Measurements from ENCODE around the gene METRN.

METRN gene

DNA sequence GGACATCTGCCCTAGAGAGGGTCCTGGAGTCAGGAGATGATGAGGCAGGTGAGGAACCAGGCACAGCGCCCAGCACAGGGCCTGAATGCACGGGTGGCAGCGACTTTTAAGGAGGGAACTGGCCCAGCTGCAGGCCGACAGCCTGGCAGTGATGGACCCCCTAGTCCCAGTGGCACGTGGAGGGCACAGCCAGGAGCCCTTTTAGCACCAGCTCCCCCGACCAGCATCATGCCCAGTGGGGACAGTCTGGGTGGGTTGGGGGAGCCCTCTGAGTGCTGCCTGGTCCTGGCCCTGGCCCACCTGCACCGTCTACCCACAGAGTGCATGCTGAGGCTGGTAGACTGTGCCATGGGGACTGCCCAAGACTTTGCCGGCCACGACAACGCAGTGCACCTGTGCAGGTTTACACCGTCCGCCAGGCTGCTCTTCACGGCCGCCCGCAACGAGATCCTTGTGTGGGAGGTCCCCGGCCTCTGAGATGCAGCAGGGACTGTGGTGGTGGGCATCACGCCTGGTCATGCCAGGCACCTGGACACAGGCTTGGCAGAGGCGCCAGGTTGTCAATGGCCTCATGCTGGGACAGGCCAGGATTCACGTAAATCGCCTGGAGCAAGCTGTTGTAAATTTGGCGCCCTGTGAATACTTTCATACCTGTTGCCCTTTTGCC is 47.7 kb upstream of the METRN start (continued):
- TF ChIP-seq, protein P1, sequence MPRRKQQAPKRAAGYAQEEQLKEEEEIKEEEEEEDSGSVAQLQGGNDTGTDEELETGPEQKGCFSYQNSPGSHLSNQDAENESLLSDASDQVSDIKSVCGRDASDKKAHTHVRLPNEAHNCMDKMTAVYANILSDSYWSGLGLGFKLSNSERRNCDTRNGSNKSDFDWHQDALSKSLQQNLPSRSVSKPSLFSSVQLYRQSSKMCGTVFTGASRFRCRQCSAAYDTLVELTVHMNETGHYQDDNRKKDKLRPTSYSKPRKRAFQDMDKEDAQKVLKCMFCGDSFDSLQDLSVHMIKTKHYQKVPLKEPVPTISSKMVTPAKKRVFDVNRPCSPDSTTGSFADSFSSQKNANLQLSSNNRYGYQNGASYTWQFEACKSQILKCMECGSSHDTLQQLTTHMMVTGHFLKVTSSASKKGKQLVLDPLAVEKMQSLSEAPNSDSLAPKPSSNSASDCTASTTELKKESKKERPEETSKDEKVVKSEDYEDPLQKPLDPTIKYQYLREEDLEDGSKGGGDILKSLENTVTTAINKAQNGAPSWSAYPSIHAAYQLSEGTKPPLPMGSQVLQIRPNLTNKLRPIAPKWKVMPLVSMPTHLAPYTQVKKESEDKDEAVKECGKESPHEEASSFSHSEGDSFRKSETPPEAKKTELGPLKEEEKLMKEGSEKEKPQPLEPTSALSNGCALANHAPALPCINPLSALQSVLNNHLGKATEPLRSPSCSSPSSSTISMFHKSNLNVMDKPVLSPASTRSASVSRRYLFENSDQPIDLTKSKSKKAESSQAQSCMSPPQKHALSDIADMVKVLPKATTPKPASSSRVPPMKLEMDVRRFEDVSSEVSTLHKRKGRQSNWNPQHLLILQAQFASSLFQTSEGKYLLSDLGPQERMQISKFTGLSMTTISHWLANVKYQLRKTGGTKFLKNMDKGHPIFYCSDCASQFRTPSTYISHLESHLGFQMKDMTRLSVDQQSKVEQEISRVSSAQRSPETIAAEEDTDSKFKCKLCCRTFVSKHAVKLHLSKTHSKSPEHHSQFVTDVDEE (CRISPR knock-in tag; IDR thresholded peaks at IDR 0.05), result no peak

DNA sequence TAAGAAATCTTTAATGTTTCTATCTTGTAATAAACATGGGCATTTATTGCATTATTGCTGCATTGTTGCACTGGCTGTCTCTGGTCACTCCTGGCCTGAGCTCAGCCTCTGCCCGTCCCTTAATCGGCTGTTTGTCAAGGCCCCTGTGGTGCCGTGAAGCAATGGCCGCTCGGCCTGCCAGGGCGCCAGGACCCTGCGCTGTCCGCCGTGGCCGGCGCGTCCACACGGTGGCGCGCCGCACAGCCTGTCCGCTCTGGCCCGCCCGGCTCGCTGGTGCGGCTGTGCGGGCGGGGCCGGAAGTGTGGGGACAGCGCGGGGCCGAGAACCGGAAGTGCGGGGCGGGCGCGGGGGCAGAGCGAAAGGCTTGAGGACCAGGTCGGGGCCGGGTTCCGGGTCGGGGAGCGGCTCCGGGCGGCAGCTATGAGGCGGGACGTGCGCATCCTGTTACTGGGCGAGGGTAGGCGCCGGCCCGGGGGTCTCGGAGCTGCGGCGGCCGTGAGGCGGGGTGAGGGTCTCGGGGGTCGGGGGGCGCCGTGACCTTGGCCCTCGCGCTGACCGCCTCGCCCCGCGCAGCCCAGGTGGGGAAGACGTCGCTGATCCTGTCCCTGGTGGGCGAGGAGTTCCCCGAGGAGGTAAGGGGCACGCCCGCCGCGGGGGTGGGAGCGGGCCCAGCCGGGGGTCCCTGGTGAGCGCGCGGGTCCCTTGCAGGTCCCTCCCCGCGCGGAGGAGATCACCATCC is 47.0 kb upstream of the METRN start, which contains the start of gene RHOT2:
Gene RHOT2 (plus strand): TSS at position 353 of the 739 bp plus-strand sequence. CDS start 68 bp downstream, at position 421.
- 0 out of 2 replicates have a peak, but pooled peaks have one; percentile 12 for TF ChIP-seq ZC3H10 (CRISPR knock-in tag; IDR thresholded peaks at IDR 0.05)
- TF ChIP-seq, protein P1 (CRISPR knock-in tag; IDR thresholded peaks at IDR 0.05), result no peak
- ATAC-seq, result peak; percentile 96

GRCh38 chr16:668519-669171 is 46.3 kb upstream of the METRN start:
- peak; percentile 7 for ATAC-seq
- TF ChIP-seq GLIS3 (CRISPR knock-in tag; IDR thresholded peaks at IDR 0.05), result no peak
- no peak for TF ChIP-seq ZFP30 (CRISPR knock-in tag; IDR thresholded peaks at IDR 0.05)
- TF ChIP-seq, protein P2, sequence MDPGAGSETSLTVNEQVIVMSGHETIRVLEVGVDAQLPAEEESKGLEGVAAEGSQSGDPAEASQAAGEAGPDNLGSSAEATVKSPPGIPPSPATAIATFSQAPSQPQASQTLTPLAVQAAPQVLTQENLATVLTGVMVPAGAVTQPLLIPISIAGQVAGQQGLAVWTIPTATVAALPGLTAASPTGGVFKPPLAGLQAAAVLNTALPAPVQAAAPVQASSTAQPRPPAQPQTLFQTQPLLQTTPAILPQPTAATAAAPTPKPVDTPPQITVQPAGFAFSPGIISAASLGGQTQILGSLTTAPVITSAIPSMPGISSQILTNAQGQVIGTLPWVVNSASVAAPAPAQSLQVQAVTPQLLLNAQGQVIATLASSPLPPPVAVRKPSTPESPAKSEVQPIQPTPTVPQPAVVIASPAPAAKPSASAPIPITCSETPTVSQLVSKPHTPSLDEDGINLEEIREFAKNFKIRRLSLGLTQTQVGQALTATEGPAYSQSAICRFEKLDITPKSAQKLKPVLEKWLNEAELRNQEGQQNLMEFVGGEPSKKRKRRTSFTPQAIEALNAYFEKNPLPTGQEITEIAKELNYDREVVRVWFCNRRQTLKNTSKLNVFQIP (CRISPR knock-in tag; IDR thresholded peaks at IDR 0.05; ENCODE audit: borderline replicate concordance, low read depth), result no peak
- TF ChIP-seq ESRRG (CRISPR knock-in tag; IDR thresholded peaks at IDR 0.05), result no peak
- no peak for TF ChIP-seq ZNF8 (CRISPR knock-in tag; IDR thresholded peaks at IDR 0.05)
- no peak for TF ChIP-seq PATZ1 (CRISPR knock-in tag; IDR thresholded peaks at IDR 0.05; ENCODE audit: borderline replicate concordance)
- no peak for TF ChIP-seq OSR1 (CRISPR knock-in tag; IDR thresholded peaks at IDR 0.05)
- no peak for TF ChIP-seq ISL1 (CRISPR knock-in tag; IDR thresholded peaks at IDR 0.05)
- no peak for TF ChIP-seq RARB (CRISPR knock-in tag; IDR thresholded peaks at IDR 0.05)
- TF ChIP-seq PPARA (CRISPR knock-in tag; IDR thresholded peaks at IDR 0.05; ENCODE audit: borderline replicate concordance), result no peak
- TF ChIP-seq ZNF70 (CRISPR knock-in tag; IDR thresholded peaks at IDR 0.05), result no peak
- no peak for TF ChIP-seq ZC3H10 (CRISPR knock-in tag; IDR thresholded peaks at IDR 0.05)
- TF ChIP-seq, protein P3, sequence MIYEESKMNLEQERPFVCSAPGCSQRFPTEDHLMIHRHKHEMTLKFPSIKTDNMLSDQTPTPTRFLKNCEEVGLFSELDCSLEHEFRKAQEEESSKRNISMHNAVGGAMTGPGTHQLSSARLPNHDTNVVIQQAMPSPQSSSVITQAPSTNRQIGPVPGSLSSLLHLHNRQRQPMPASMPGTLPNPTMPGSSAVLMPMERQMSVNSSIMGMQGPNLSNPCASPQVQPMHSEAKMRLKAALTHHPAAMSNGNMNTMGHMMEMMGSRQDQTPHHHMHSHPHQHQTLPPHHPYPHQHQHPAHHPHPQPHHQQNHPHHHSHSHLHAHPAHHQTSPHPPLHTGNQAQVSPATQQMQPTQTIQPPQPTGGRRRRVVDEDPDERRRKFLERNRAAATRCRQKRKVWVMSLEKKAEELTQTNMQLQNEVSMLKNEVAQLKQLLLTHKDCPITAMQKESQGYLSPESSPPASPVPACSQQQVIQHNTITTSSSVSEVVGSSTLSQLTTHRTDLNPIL (CRISPR knock-in tag; IDR thresholded peaks at IDR 0.05; ENCODE audit: low read depth), result no peak
- no peak for TF ChIP-seq BACH2 (CRISPR knock-in tag; IDR thresholded peaks at IDR 0.05; ENCODE audit: borderline replicate concordance)
- TF ChIP-seq TCF4 (CRISPR knock-in tag; IDR thresholded peaks at IDR 0.05; ENCODE audit: borderline replicate concordance), result no peak
- TF ChIP-seq ZNF565 (CRISPR knock-in tag; conservative IDR thresholded peaks at IDR 0.05; ENCODE audit: low read depth), result no peak
- TF ChIP-seq SNAI2 (CRISPR knock-in tag; IDR thresholded peaks at IDR 0.05), result no peak
- no peak for TF ChIP-seq CSRNP3 (CRISPR knock-in tag; IDR thresholded peaks at IDR 0.05)
- TF ChIP-seq, protein P1 (CRISPR knock-in tag; IDR thresholded peaks at IDR 0.05), result no peak
- no peak for TF ChIP-seq CSDC2 (CRISPR knock-in tag; IDR thresholded peaks at IDR 0.05)
